Stimulated activated CD4-positive, alpha-beta T cell treated with anti-CD3 and anti-CD28 coated beads, Interleukin-2, amount 100 ng/mL, for 4 hours (primary cell): ENCODE measurements around the gene NAPEPLD.
"Not testable (repeated sequence)": the region's sequence is repeated elsewhere in the genome, so short reads cannot be mapped to it uniquely, and the experiment has no call there.

Experiments
- DNase-seq: peaks from one replicate; pipeline ENCODE4 v3.0.0-alpha.2; 2020; ENCODE audit warnings: low read depth

The NAPEPLD gene

DNA sequence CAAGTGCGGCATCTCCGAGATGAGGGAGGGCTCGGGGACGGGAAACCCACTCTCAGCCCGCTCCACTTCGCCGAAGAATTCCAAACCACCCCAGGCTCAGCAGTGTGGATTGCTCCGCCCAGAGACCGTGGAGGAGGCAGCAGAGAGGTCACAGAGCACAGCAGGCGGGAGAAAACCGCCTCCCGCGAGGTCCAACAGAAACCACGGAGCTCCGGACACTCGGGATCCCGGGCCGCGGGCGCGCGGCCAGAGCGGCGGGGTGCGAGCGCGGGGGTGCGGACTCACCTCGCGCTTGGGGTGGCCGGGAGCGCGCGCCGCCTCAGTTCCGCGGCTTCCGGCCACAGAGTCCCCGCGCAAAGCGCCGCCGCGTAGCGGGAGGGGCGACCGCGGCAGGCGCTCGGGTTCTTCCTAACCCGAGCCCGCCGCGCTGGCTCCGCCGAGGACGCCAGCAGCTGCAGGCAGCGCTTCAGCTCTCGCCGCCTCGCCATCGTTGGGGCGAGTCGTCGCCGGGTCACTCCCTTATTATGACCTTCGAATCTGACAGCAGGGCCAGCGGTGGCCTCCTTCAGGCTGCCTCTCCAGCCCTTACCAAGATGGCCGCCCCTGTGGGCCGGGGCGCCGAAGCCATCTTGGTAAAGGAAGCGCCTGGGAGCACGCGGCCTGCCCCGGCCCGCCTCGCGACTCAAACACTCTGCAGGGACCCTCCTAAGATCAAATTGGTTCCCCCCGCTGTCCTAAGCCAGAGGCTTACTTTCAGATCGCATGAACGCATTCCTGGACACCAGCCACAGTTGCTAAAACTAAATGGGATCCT, at the start of gene NAPEPLD:
NAPEPLD (minus strand) TSS at position 106 of the 814 bp plus-strand sequence. CDS start 20,323 bp downstream, outside the sequence.
- DNase-seq = peak; percentile 60

GRCh38 chr7:103198079-103198478, 49.2 kb upstream of the NAPEPLD start:
- not testable (repeated sequence) for DNase-seq

GRCh38 chr7:103195364-103195763, 46.5 kb upstream of the NAPEPLD start:
- DNase-seq = not testable (repeated sequence)

GRCh38 chr7:103172415-103173146, 23.7 kb upstream of the NAPEPLD start:
- DNase-seq = not testable (repeated sequence)

DNA sequence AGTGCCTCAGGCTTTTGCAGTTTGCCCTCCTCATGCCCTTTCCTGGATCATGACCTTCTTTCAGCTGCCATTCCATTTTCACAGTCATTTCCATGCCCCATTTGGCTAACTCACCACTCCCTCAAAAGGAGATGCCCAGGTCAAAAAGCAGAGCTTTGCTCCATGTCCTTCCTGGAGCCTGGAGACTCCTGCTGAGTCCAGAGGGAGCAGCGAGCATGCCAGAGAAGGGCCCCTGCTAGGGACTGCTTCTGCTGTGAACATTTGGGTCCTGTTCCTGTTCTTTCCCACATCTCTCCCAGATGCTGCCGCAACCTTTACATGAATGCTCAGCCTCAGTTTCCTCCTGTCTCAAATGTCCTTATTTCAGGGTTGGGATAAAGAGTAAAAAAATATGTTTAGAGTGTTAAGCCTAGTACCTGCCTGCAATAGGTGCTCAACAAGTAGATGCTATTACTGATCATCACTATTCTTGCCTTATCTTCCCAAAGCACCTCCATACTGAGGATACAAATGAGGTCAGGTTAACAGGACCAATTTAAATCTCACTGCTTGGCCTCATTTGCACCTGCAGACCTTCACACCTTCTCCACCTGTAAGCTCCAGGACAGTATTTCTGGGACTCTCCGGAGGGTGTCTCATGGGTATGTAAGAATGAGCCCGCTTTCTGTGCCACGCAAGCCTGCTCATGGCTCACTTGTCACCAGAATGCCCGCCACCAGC, 23.0 kb upstream of the NAPEPLD start:
- not testable (repeated sequence) for DNase-seq

DNA sequence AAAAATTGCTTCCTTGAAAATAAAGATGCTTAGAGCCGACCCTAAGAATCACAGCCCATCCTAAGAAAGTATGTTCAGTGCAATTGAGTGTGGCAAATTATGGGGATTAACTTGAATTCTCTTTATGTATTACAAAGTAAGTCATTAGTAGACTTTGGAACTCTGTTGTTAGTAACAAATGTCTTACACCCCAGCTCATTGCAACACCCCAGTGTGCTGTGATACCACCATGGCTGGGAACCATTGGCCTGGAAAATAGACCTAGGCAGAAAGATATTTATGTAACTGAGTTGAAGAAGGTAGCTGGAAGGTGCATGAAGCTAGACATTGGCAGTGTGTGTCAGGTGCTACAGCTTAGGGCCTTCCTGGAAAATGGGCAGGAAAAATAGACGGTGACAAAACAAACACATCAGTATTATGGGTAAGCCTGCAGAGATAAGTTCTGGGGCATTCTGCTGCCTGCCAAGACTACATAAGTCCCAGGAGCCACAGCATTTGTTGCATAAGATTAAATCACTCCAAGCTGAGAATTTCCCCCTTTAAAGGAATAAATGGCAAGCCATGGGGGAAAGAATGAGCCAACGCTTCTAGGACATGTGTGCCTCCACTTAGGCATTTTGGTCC, 18.1 kb upstream of the NAPEPLD start:
- DNase-seq = not testable (repeated sequence)

DNA sequence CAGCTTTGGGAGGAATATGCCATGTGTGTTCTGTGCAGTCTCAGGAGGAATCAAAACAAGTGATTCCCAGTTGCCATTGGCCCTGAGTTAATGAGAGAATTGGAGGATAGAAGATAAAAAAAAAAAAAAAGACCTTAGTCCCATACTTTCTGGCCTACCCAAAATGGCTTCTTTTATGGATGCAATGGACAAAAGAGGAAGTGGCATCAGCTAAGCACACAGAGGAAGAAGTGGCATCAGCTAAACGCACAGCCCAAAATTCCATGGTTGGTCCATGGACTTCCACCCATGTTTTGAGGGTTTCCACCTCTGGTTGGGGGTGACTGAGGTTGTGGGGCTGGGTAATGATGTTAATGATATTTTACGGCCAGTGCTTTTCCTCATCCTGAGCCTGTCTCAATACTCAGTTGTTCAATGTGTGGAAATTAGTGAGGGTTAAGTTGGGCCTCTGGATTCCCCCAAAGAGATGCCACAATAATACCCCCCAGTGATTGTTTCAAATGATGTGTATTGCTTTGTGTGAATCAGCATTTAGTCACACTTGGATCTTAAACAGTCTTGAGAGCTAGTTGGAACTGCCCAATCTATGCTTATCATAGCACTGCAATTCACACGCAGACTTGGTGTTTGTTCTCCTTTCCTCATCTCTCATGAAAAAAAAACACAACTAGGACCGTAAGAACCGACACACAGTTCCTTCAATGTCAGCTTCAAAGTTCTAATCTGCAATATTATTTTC, 14.4 kb upstream of the NAPEPLD start:
- not testable (repeated sequence) for DNase-seq

DNA sequence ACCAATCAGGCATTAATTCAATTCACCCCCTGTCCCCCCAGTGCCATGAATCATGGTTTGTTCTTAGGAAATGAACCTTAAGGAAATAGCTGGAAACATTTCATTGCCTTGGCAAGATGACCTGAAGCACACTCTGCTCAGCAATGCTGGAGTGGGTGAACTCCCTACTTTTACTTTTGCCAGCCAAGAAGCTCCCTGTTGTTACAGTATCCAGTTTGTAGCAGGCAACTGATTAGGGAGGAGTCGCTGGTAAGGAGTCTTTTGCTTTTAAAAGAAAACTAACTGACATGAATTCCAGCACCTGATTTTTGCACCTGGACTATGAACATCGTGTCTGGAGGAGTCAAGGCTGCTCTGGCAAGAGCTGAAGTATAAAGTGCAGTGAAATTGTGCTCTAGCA, 13.7 kb upstream of the NAPEPLD start:
- DNase-seq = not testable (repeated sequence)

GRCh38 chr7:103161998-103162616, 13.2 kb upstream of the NAPEPLD start:
- not testable (repeated sequence) for DNase-seq

DNA sequence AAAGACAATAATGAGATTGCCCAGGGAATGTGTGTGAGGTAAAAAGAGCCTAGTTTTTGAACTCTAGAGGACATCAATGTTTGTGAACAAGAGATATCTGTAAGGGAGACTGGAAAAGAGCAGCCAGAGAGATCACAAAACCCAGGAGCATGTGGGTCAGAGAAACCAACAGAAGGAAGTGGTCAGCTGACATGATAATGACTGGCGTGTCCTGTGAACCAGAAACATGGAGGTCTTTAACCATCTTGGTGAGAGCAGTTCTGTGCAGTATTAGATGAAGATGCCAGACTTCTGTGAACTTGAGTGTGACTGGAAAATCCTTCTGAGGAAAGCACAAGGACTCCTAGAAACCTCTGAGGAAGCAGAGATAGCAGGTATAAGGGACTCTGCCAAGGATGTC, 10.2 kb upstream of the NAPEPLD start:
- DNase-seq = not testable (repeated sequence)

DNA sequence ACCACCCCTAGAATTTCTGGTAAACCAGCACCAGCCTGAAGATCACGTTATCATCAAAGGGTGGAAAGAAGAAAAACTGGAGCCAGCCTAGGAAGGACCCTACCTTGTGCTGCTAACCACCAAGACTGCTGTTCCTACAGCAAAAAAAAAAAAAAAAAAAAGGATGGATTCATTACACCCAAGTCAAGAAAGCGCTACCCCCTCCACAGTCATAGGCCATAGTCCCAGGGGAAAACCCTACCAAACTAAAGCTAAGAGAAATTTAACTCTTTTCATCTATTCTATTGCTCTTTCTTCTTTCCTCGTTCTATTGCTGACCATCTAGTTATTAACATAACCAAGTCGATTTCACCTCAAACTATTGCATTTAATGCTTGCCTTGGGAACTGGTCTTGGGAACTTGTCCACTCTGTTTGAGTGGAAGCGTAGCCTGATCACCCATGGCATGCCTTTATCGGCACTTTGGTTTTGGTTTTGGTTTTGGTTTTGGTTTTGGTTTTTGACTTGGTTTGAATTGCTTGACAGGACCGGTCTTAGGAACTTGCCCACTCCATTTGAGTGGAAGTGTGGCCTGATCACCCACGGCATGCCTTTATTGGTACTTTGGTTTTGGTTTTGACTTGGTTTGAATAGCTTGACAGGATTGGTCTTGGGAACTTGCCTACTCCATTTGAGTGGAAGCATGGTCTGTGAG, 6.6 kb upstream of the NAPEPLD start:
- not testable (repeated sequence) for DNase-seq

GRCh38 chr7:103154042-103154441, 5.1 kb upstream of the NAPEPLD start:
- no peak for DNase-seq

GRCh38 chr7:103152744-103153617, 4.1 kb upstream of the NAPEPLD start:
- not testable (repeated sequence) for DNase-seq

GRCh38 chr7:103151993-103152676, 3.2 kb upstream of the NAPEPLD start:
- DNase-seq = not testable (repeated sequence)

DNA sequence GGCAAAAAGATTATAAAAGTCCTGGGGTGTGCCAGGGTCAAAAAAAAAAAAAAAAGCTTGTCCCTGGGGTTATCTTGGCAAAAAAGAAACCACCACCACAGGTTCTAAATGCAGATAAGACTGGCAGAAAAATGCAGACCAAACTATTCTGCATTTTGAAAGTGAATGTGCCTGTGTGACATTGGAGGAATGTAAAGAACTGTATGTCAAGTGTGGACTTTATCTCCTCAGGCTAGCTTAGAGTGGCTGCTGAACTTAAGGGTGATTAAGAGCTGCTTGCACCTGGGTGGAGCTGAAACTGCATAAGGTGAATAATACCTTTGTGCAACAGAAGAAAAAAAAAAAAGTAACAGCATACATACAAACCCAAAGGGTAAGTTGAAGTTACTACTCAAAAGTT, 1.3 kb upstream of the NAPEPLD start:
- DNase-seq = no peak

DNA sequence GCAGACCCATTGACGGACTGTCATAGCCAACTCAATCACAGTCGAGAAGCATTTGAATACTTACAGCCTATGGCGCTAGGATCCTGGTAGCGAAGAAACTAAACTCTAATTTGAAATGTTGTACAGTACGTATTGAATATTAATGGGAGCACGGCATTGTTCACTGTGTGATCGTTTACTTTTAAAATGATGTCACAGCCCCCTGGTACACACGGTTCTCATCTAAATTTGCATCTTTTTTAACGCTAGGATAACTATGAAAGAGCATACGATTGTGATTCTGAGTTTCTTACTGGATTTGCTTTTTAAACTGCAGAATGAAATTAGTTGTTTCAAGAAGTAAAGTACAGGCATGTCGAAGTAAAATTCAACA, 895 bp upstream of the NAPEPLD start:
- no peak for DNase-seq

GRCh38 chr7:103148131-103148993, 537 bp downstream of the NAPEPLD start:
- DNase-seq = no peak

- not testable (repeated sequence) for DNase-seq
Observed at GRCh38 chr7:103144754-103145153, 4.1 kb downstream of the NAPEPLD start.
